Liver (tissue), 9 donors: ENCODE measurements around the gene LAD1. TPM values are rescaled to one million over a fixed set of nuclear protein-coding genes. Genes with fewer than 3 reads are reported as not detected.

Experiments used
- DNase-seq: peaks from one replicate; pipeline ENCODE4 v3.0.0-alpha.2; 2017; ENCODE audit warnings: low spot score
- H3K27ac ChIP-seq, 2 donors: one replicate each; pipeline ENCODE4 v1.7.0; 2013; ENCODE audit warnings: inconsistent platforms in 2 of 2, low read length in 2 of 2, control low read depth in 1 of 2, low read depth in 1 of 2, mild to moderate bottlenecking in 1 of 2
- H3K27me3 ChIP-seq, 4 donors: one replicate each; pipeline versions ENCODE4 v1.6.1 to v1.7.0; 2013; ENCODE audit warnings: low read length in 3 of 4, inconsistent platforms in 1 of 4, mild to moderate bottlenecking in 1 of 4, moderate library complexity in 1 of 4; ENCODE audit not compliant: control insufficient read depth in 4 of 4, insufficient read depth in 4 of 4
- H3K36me3 ChIP-seq, 4 donors: one replicate each; pipeline versions ENCODE4 v1.6.1 to v1.7.0; 2013; ENCODE audit warnings: low read length in 3 of 4, mild to moderate bottlenecking in 3 of 4, low read depth in 1 of 4, moderate library complexity in 1 of 4; ENCODE audit not compliant: control insufficient read depth in 4 of 4, insufficient read depth in 3 of 4
- H3K4me1 ChIP-seq, 4 donors: one replicate each; pipeline versions ENCODE4 v1.6.1 to v1.7.0; 2013; ENCODE audit warnings: low read length in 3 of 4, mild to moderate bottlenecking in 3 of 4, moderate library complexity in 1 of 4; ENCODE audit not compliant: control insufficient read depth in 4 of 4, insufficient read depth in 4 of 4
- H3K4me3 ChIP-seq, 3 donors: one replicate each; pipeline versions ENCODE4 v1.6.1 to v1.7.0; 2013; ENCODE audit warnings: low read length in 3 of 3, control low read depth in 1 of 3, low read depth in 1 of 3, mild to moderate bottlenecking in 1 of 3
- H3K9ac ChIP-seq, 2 donors: one replicate each; pipeline ENCODE4 v1.7.0; 2013; ENCODE audit warnings: low read length in 2 of 2, mild to moderate bottlenecking in 2 of 2, moderate library complexity in 2 of 2, control low read depth in 1 of 2, low read depth in 1 of 2
- H3K9me3 ChIP-seq, 4 donors: one replicate each; pipeline versions ENCODE4 v1.6.1 to v1.7.0; 2013; ENCODE audit warnings: low read length in 3 of 4; ENCODE audit not compliant: control insufficient read depth in 4 of 4
- CTCF ChIP-seq: fragments of 150-350 bp; IDR thresholded peaks from 2 replicates; pipeline ENCODE4 v1.5.1; 2017; ENCODE audit warnings: improper control_type of control experiment, low read depth, low read length; ENCODE audit not compliant: missing input control
- EGR1 ChIP-seq, 2 donors: IDR thresholded peaks; 2 replicates each; pipeline ENCODE4 v1.6.1; 2016 to 2018; ENCODE audit warnings: antibody characterized with exemption in 2 of 2, low read depth in 2 of 2
- FOXA2 ChIP-seq: IDR thresholded peaks from 2 replicates; pipeline ENCODE4 v1.6.1; 2016; ENCODE audit warnings: antibody characterized with exemption
- GABPA ChIP-seq, 2 donors: IDR thresholded peaks in 1 of 2; conservative IDR thresholded peaks in 1 of 2; 2 replicates each; pipeline ENCODE4 v1.6.1; 2016; ENCODE audit warnings: antibody characterized with exemption in 2 of 2, mild to moderate bottlenecking in 1 of 2, moderate library complexity in 1 of 2
- HNF4A ChIP-seq, 2 donors: conservative IDR thresholded peaks; 2 replicates each; pipeline ENCODE4 v1.6.1; 2016; ENCODE audit warnings: antibody characterized with exemption in 2 of 2, mild to moderate bottlenecking in 2 of 2
- HNF4G ChIP-seq: IDR thresholded peaks from 2 replicates; pipeline ENCODE4 v1.6.1; 2016; ENCODE audit warnings: antibody characterized with exemption
- JUND ChIP-seq, 2 donors: IDR thresholded peaks; 2 replicates each; pipeline ENCODE4 v1.6.1; 2016; ENCODE audit warnings: antibody characterized with exemption in 2 of 2
- MAX ChIP-seq: IDR thresholded peaks from 2 replicates; pipeline ENCODE4 v1.6.1; 2016; ENCODE audit warnings: antibody characterized with exemption
- NR2F2 ChIP-seq: IDR thresholded peaks from 2 replicates; pipeline ENCODE4 v1.6.1; 2016; ENCODE audit warnings: antibody characterized with exemption
- RAD21 ChIP-seq, 2 donors: IDR thresholded peaks; 2 replicates each; pipeline ENCODE4 v1.6.1; 2016; ENCODE audit warnings: antibody characterized with exemption in 2 of 2, mild to moderate bottlenecking in 2 of 2
- REST ChIP-seq: IDR thresholded peaks from 2 replicates; pipeline ENCODE4 v1.6.1; 2016; ENCODE audit warnings: antibody characterized with exemption, mild to moderate bottlenecking
- RXRA ChIP-seq, 2 donors: IDR thresholded peaks; 2 replicates each; pipeline ENCODE4 v1.6.1; 2017 to 2018; ENCODE audit warnings: antibody characterized with exemption in 2 of 2, mild to moderate bottlenecking in 1 of 2
- SP1 ChIP-seq: IDR thresholded peaks from 2 replicates; pipeline ENCODE4 v1.6.1; 2018; ENCODE audit warnings: antibody characterized with exemption, mild to moderate bottlenecking
- TAF1 ChIP-seq: conservative IDR thresholded peaks from 2 replicates; pipeline ENCODE4 v1.6.1; 2016; ENCODE audit warnings: antibody characterized with exemption, mild to moderate bottlenecking
- YY1 ChIP-seq: IDR thresholded peaks from 2 replicates; pipeline ENCODE4 v1.6.1; 2016; ENCODE audit warnings: antibody characterized with exemption, mild to moderate bottlenecking
- ZBTB33 ChIP-seq: IDR thresholded peaks from 2 replicates; pipeline ENCODE4 v1.6.1; 2016; ENCODE audit warnings: antibody characterized with exemption
- WGBS: extraction: QIAGEN DNeasy Blood & Tissue Kit; methylation state at CpG from one replicate; pipeline ENCODE4 v1.1.7; 2013; 5-methylcytosine and 5-hydroxymethylcytosine counted together
- polyA plus RNA-seq, 2 donors: library from polyadenylated mRNA; stranded (reverse) in 1 of 2; unstranded in 1 of 2; fragments of 200-250 nt in 1 of 2; fragments of >200 nt in 1 of 2; fragmentation: Nextera tagmentation in 1 of 2; extraction: Ambion mirVana in 1 of 2; gene quantifications; one replicate each; pipeline versions ENCODE4 v1.2.1 to v1.2.3, GENCODE V29; 2013 to 2015
- total RNA-seq, 2 donors: library from RNA; depleted of rRNA; stranded (reverse); fragments of >200 nt; gene quantifications; one replicate each; pipeline ENCODE4 v1.2.3, GENCODE V29; 2014
- TF ChIP-seq, protein P1 (sequence below): IDR thresholded peaks from 2 replicates; pipeline ENCODE4 v1.6.1; 2016; ENCODE audit warnings: antibody characterized with exemption
- donor health status: healthy.
- donor health status: healthy.
- donor health status: healthy.
- donor health status: healthy.
- donor health status: healthy.

LAD1 gene
- total and polyA plus RNA-seq, 4 donors, result 3.4 to 13.7 (median 8.5) TPM

DNA sequence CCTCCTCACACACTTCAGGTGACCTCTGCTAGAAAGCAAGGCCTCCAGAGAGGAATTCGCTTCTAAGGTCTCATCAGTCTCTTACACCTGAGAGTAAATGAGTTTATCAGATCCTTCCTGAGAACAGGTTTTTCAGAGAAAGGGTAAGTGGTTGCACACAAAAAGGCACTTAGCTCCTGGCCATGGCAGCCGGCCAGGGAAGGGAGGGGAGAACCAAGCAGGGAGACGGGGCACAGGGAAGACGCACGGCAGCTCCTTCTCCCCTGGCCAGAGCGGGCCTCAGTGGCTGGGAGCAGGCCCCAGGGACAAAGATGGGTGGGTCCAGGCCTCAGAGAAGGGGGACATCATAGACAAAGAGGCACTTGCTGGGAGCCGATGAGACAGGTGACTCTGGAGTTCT is 18.0 kb downstream of the LAD1 start:
- H3K4me3 ChIP-seq, result no peak overlapping the region
- no peak for TF ChIP-seq NR2F2
- TF ChIP-seq TAF1, result no peak
- TF ChIP-seq RAD21 (IDR thresholded peaks at IDR 0.05), result no peak
- TF ChIP-seq, protein P1, sequence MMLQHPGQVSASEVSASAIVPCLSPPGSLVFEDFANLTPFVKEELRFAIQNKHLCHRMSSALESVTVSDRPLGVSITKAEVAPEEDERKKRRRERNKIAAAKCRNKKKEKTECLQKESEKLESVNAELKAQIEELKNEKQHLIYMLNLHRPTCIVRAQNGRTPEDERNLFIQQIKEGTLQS, result no peak
- TF ChIP-seq REST, result no peak
- no peak for TF ChIP-seq SP1
- no peak for TF ChIP-seq YY1
- TF ChIP-seq ZBTB33, result no peak
- no peak for TF ChIP-seq GABPA (IDR thresholded peaks at IDR 0.05 in 1 of 2, conservative IDR thresholded peaks at IDR 0.05 in 1 of 2)
- no peak for TF ChIP-seq HNF4G
- no peak for TF ChIP-seq RXRA (IDR thresholded peaks at IDR 0.05)
- TF ChIP-seq CTCF, result no peak
- no peak for TF ChIP-seq MAX
- no peak for TF ChIP-seq EGR1 (IDR thresholded peaks at IDR 0.05; ENCODE audit: low read depth in 2 of 2)
- TF ChIP-seq HNF4A (conservative IDR thresholded peaks at IDR 0.05), result no peak
- TF ChIP-seq JUND (IDR thresholded peaks at IDR 0.05), result no peak
- TF ChIP-seq FOXA2, result no peak
- H3K36me3 ChIP-seq, result peaks cover 0 to 5% (median 4%) of the 10 kb centered on the region in 4 donors
- no peaks in the 10 kb centered on the region for H3K27me3 ChIP-seq
- H3K4me1 ChIP-seq, result no peaks in the 10 kb centered on the region
- no peak overlapping the region for H3K9ac ChIP-seq
- H3K27ac ChIP-seq, result no peak overlapping the region
- DNase-seq, result no peak
- H3K9me3 ChIP-seq, result no peaks in the 10 kb centered on the region
- 87% methylated on average over 7 of the region's 7 CpGs for WGBS
